Astrocyte of the spinal cord (primary cell): Measurements from ENCODE around the gene STXBP1.
A peak's percentile ranks its signal among the peaks of the same experiment; 100 is the strongest.

Experiments
- DNase-seq: peaks from one replicate; pipeline ENCODE4 v3.0.0; 2011; ENCODE audit warnings: low read depth, low spot score
- H3K4me3 ChIP-seq: 2 replicates; pipeline ENCODE4 v1.5.1; 2011; ENCODE audit warnings: low read depth, mild to moderate bottlenecking, low read length, moderate library complexity
- CTCF ChIP-seq: IDR thresholded peaks from 2 replicates; pipeline ENCODE4 v1.5.1; 2012; ENCODE audit warnings: low read depth, mild to moderate bottlenecking, low read length, inconsistent platforms
- in situ Hi-C: cut with HindIII; loops from 2 replicates; pipeline ENCODE4 v1.10.0; 2017; ENCODE audit warnings: low sequenced_read_pairs

The STXBP1 gene

GRCh38 chr9:127711831-127712274 is 99.8 kb downstream of the STXBP1 start:
- TF ChIP-seq CTCF, result no peak
- no peak for DNase-seq
- H3K4me3 ChIP-seq, result no peak overlapping the region
- in situ Hi-C loops, result no loop called here

GRCh38 chr9:127712371-127712770 is 100.3 kb downstream of the STXBP1 start:
- H3K4me3 ChIP-seq, result no peak overlapping the region
- no peak for TF ChIP-seq CTCF
- in situ Hi-C loops, result no loop called here
- DNase-seq, result no peak

- H3K4me3 ChIP-seq, result no peak overlapping the region
Measured at GRCh38 chr9:127712867-127713266, 100.8 kb downstream of the STXBP1 start.

GRCh38 chr9:127714020-127714750 is 102.1 kb downstream of the STXBP1 start:
- in situ Hi-C loops, result no loop called here
- DNase-seq, result no peak
- TF ChIP-seq CTCF, result no peak
- H3K4me3 ChIP-seq, result peak overlapping the region; percentile 74

More at GRCh38 chr9:127712867-127713266, 100.8 kb downstream of the STXBP1 start:
- DNase-seq, result no peak
- no peak for TF ChIP-seq CTCF
- in situ Hi-C loops, result no loop called here

- in situ Hi-C loops, result no loop called here
- TF ChIP-seq CTCF, result no peak
Measured at GRCh38 chr9:127714951-127715469, 102.9 kb downstream of the STXBP1 start.

GRCh38 chr9:127715470-127716337 is 103.6 kb downstream of the STXBP1 start, which contains the start of the genes PTRH1 and TTC16:
PTRH1 (minus strand) TSS chr9:127715663; CDS start chr9:127715639, 24 bp downstream.
TTC16 (plus strand) TSS chr9:127716079; CDS start chr9:127716146, 67 bp downstream.
- peak; percentile 95 for DNase-seq
- H3K4me3 ChIP-seq, result peak within 1 kb of the TSS; percentile 74
- in situ Hi-C loops, result no loop called here
- no peak for TF ChIP-seq CTCF

More at GRCh38 chr9:127714951-127715469, 102.9 kb downstream of the STXBP1 start:
- H3K4me3 ChIP-seq, result peak overlapping the region; percentile 74
- DNase-seq, result no peak
